ENCODE results near the gene TBC1D1. TPM values are rescaled to one million over a fixed set of nuclear protein-coding genes. Genes with fewer than 3 reads are reported as not detected.

The TBC1D1 gene
- polyA plus RNA-seq, 3 donors = 23.3 to 70.0 (median 31.5) TPM

DNA sequence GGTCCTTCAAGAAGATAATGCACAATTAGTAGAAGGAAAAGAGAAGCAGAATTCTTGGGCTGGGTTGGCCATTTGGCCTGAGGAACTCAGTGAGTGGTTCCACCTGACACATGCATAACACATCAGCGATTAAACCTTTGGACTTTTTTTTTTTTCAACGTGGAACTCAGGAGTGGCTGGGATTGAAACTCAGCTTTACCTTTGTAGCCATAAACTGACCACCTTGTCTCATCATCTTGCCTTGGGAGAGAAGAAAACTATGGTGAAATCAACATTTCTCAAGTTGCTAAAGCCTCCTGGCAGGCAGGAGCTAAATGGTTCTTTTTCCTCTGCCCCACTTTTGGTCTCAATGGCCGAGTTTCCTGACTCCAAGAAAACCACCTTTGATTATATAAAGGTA is 85.6 kb downstream of the TBC1D1 start:
- peak overlapping the region; percentile 34 to 77 (median 50) for H3K4me3 ChIP-seq (replicated peaks in 1 of 3; ENCODE audit: low read depth in 2 of 3, low read length in 3 of 3)
- TF ChIP-seq CTCF (IDR thresholded peaks at IDR 0.05) = no peak
- no peaks in the 10 kb centered on the region for H3K27me3 ChIP-seq (ENCODE audit: control insufficient read depth in 2 of 2, insufficient read depth in 2 of 2, low read length in 2 of 2)
- peaks cover 28% of the 10 kb centered on the region for H4K20me1 ChIP-seq (ENCODE audit: insufficient read depth, low read length)
- H3K27me3 Mint-ChIP-seq (ENCODE audit: low read depth in 3 of 3) = no peaks in the 10 kb centered on the region
- peaks cover 5 to 18% of the 10 kb centered on the region in 2 donors for H3K36me3 Mint-ChIP-seq
- peaks cover 40% of the 10 kb centered on the region for H3K4me1 Mint-ChIP-seq
- peaks cover 0 to 3% (median 0%) of the 10 kb centered on the region in 7 donors for H3K9me3 Mint-ChIP-seq
- H3K79me2 ChIP-seq (ENCODE audit: insufficient read depth, low read length) = peaks cover 60% of the 10 kb centered on the region
- WGBS (ENCODE audit: insufficient coverage) = 100% methylated on average over 1 of the region's 3 CpGs
- H3K27ac Mint-ChIP-seq = peak overlapping the region; percentile 76 to 89 (median 84)
- peak overlapping the region; percentile 70 for H2AFZ ChIP-seq (ENCODE audit: insufficient read depth, low read depth, low read length, poor library complexity, severe bottlenecking)
- H3K4me2 ChIP-seq (replicated peaks; ENCODE audit: extremely low read depth, low read length, poor library complexity, severe bottlenecking) = peak overlapping the region; percentile 80
- H3K9me3 ChIP-seq (replicated peaks in 1 of 2; ENCODE audit: control insufficient read depth in 1 of 2, insufficient read depth in 1 of 2, low read length in 2 of 2) = no peaks in the 10 kb centered on the region
- peaks cover 19 to 22% of the 10 kb centered on the region in 2 donors for H3K4me1 ChIP-seq (ENCODE audit: control insufficient read depth in 1 of 2, insufficient read depth in 2 of 2, low read length in 2 of 2)
- H3K9ac ChIP-seq (ENCODE audit: insufficient read depth, low read length, poor library complexity, severe bottlenecking) = no peak overlapping the region
- peak overlapping the region; percentile 29 to 70 for H3K27ac ChIP-seq (ENCODE audit: low read depth in 1 of 2, low read length in 2 of 2)
- peak overlapping the region; percentile 62 to 76 for H3K4me3 Mint-ChIP-seq
- no peaks in the 10 kb centered on the region for H3K36me3 ChIP-seq (replicated peaks in 1 of 2; ENCODE audit: control insufficient read depth in 1 of 2, insufficient read depth in 2 of 2, low read length in 2 of 2)
- no peak for DNase-seq
- intact Hi-C loops (cut with micrococcal nuclease) = loop anchor here (5.0 to 10.0 kb wide), 2 partner anchors 58 to 289 kb away; partner anchors contain the start of gene RELL1 (in 2 of the 2)

DNA sequence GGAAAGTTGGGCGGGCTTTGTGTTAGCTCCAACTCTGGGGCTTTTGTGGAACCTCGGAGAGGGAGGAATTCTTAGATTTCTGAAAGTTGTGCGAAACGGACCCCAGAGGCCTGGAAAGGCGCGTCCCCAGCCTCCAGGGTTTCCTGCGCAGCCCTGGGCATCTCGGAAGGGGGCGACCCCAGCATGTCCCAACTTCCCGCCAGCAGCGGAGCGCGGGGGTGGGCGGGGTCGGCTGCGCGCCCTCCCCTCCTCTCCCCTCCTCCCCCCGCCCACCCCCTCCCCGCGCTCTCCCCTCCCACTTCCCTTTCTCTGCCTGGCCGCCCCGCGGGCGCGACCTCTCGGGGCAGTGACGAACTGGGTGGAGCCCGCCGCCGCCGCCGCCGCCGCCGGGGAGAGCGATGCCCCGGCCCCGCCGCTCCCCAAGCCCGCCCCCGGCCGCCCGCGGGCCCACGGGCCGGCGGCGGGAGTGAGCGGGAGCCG is 86.1 kb downstream of the TBC1D1 start:
- Histone ChIP-seq H3K27me3 (ENCODE audit: control insufficient read depth in 2 of 2, insufficient read depth in 2 of 2, low read length in 2 of 2) (no peaks in the 10 kb centered on the region), H2AFZ (ENCODE audit: insufficient read depth, low read depth, low read length, poor library complexity, severe bottlenecking) (peak overlapping the region; percentile 74), H3K27ac (ENCODE audit: low read depth in 1 of 2, low read length in 2 of 2) (peak overlapping the region; percentile 83 to 93), H3K4me3 (replicated peaks in 1 of 3; ENCODE audit: low read depth in 2 of 3, low read length in 3 of 3) (peak overlapping the region; percentile 50 to 95 (median 83)), H3K9ac (ENCODE audit: insufficient read depth, low read length, poor library complexity, severe bottlenecking) (peak overlapping the region; percentile 96), H3K4me1 (ENCODE audit: control insufficient read depth in 1 of 2, insufficient read depth in 2 of 2, low read length in 2 of 2) (peaks cover 19 to 22% of the 10 kb centered on the region in 2 donors), H3K4me2 (replicated peaks; ENCODE audit: extremely low read depth, low read length, poor library complexity, severe bottlenecking) (peak overlapping the region; percentile 82), H4K20me1 (ENCODE audit: insufficient read depth, low read length) (peaks cover 33% of the 10 kb centered on the region), H3K9me3 (replicated peaks in 1 of 2; ENCODE audit: control insufficient read depth in 1 of 2, insufficient read depth in 1 of 2, low read length in 2 of 2) (no peaks in the 10 kb centered on the region), H3K79me2 (ENCODE audit: insufficient read depth, low read length) (peaks cover 66% of the 10 kb centered on the region), H3K36me3 (replicated peaks in 1 of 2; ENCODE audit: control insufficient read depth in 1 of 2, insufficient read depth in 2 of 2, low read length in 2 of 2) (no peaks in the 10 kb centered on the region)
- H3K27me3 Mint-ChIP-seq (ENCODE audit: low read depth in 3 of 3) = no peaks in the 10 kb centered on the region
- peak overlapping the region; percentile 81 to 89 (median 87) for H3K27ac Mint-ChIP-seq
- peaks cover 2 to 14% of the 10 kb centered on the region in 2 donors for H3K36me3 Mint-ChIP-seq
- H3K9me3 Mint-ChIP-seq = peaks cover 0 to 3% (median 0%) of the 10 kb centered on the region in 7 donors
- peaks cover 45% of the 10 kb centered on the region for H3K4me1 Mint-ChIP-seq
- 0% methylated on average over 34 of the region's 50 CpGs for WGBS (ENCODE audit: insufficient coverage)
- H3K4me3 Mint-ChIP-seq = peak overlapping the region; percentile 62 to 76
- intact Hi-C loops (cut with micrococcal nuclease) = loop anchor here (5.0 to 10.0 kb wide), 2 partner anchors 58 to 290 kb away; partner anchors contain the start of gene RELL1 (in 2 of the 2)
- DNase-seq = peak; percentile 75 to 85 (median 80)
- no peak for TF ChIP-seq CTCF (IDR thresholded peaks at IDR 0.05)

All from CD14-positive monocyte (primary cell).